GM23338 (cell line): ENCODE data around the gene DTNBP1. TPM values are rescaled to one million over a fixed set of nuclear protein-coding genes. Genes with fewer than 3 reads are reported as not detected.
A peak's percentile ranks its signal among the peaks of the same experiment; 100 is the strongest.

Source experiments
- ATAC-seq: fragments of 200-7000 bp; cut with Tn5 transposase; 3 replicates; pipeline ENCODE4 v1.9.1; 2020
- DNase-seq: peaks from one replicate; pipeline ENCODE4 v3.0.0-alpha.2; 2015; ENCODE audit warnings: low spot score
- H2AFZ ChIP-seq: fragments of 200-600 bp; sonication (generic); 2 replicates; pipeline ENCODE4 v1.8.0; 2016; ENCODE audit warnings: antibody characterized with exemption, mild to moderate bottlenecking, moderate library complexity
- H3F3A ChIP-seq: fragments of 200-600 bp; sonication (generic); replicated peaks from 2 replicates; pipeline ENCODE4 v1.8.0; 2017; ENCODE audit warnings: antibody characterized with exemption, mixed run types, low read depth
- H3K27ac ChIP-seq: fragments of 200-600 bp; sonication (generic); 2 replicates; pipeline ENCODE4 v1.6.1; 2016; ENCODE audit warnings: low read depth
- H3K27me3 ChIP-seq: fragments of 200-600 bp; sonication (generic); 2 replicates; pipeline ENCODE4 v1.8.0; 2016; ENCODE audit warnings: mild to moderate bottlenecking, mixed run types, moderate library complexity; ENCODE audit not compliant: insufficient read depth
- H3K36me3 ChIP-seq: fragments of 200-600 bp; sonication (generic); 2 replicates; pipeline ENCODE4 v1.8.0; 2016; ENCODE audit warnings: mild to moderate bottlenecking; ENCODE audit not compliant: insufficient read depth
- H3K4me1 ChIP-seq: fragments of 200-600 bp; sonication (generic); 2 replicates; pipeline ENCODE4 v1.8.0; 2016; ENCODE audit warnings: mild to moderate bottlenecking, moderate library complexity; ENCODE audit not compliant: insufficient read depth
- H3K4me2 ChIP-seq: fragments of 200-600 bp; sonication (generic); 2 replicates; pipeline ENCODE4 v1.7.1; 2017; ENCODE audit warnings: mixed run types
- H3K4me3 ChIP-seq: fragments of 200-600 bp; sonication (generic); 2 replicates; pipeline ENCODE4 v1.6.1; 2016; ENCODE audit warnings: mixed run types
- H3K79me2 ChIP-seq: fragments of 200-600 bp; sonication (generic); replicated peaks from 2 replicates; pipeline ENCODE4 v1.8.0; 2017; ENCODE audit warnings: mild to moderate bottlenecking; ENCODE audit not compliant: insufficient read depth
- H3K9me2 ChIP-seq: fragments of 200-600 bp; sonication (generic); 2 replicates; pipeline ENCODE4 v1.8.0; 2017; ENCODE audit not compliant: insufficient read depth
- H4K20me1 ChIP-seq: fragments of 200-600 bp; sonication (generic); replicated peaks from 2 replicates; pipeline ENCODE4 v1.8.0; 2017; ENCODE audit warnings: mild to moderate bottlenecking; ENCODE audit not compliant: insufficient read depth
- H3K27ac Mint-ChIP-seq: 2 replicates; pipeline ENCODE4 v1.8.0; 2020; ENCODE audit warnings: inconsistent platforms, mild to moderate bottlenecking, moderate library complexity, mixed read lengths
- H3K27me3 Mint-ChIP-seq: 3 replicates; pipeline ENCODE4 v1.8.0; 2022; ENCODE audit warnings: low read depth, mild to moderate bottlenecking, moderate library complexity, mixed read lengths, inconsistent platforms; ENCODE audit not compliant: insufficient read depth, poor library complexity
- H3K36me3 Mint-ChIP-seq: 3 replicates; pipeline ENCODE4 v1.8.0; 2021; ENCODE audit warnings: low read depth, mild to moderate bottlenecking, inconsistent platforms, moderate library complexity, mixed read lengths
- H3K4me1 Mint-ChIP-seq: 3 replicates; pipeline ENCODE4 v1.8.0; 2020; ENCODE audit warnings: mild to moderate bottlenecking, inconsistent platforms, mixed read lengths
- H3K4me3 Mint-ChIP-seq: 3 replicates; pipeline ENCODE4 v1.8.0; 2021; ENCODE audit warnings: moderate library complexity, mild to moderate bottlenecking, inconsistent platforms, mixed read lengths
- H3K9me3 Mint-ChIP-seq: 3 replicates; pipeline ENCODE4 v1.8.0; 2020; ENCODE audit warnings: moderate library complexity, mild to moderate bottlenecking, inconsistent platforms, mixed read lengths
- CTCF ChIP-seq, 2 experiments: fragments of 200-600 bp in 1 of 2; sonication (generic) in 1 of 2; conservative IDR thresholded peaks; 2 replicates each; pipeline versions ENCODE4 v1.5.1 to v1.6.1; 2016 to 2017; ENCODE audit warnings: antibody characterized with exemption in 2 of 2, low read depth in 2 of 2, mild to moderate bottlenecking in 2 of 2, moderate library complexity in 1 of 2
- ETS1 ChIP-seq: IDR thresholded peaks from 2 replicates; pipeline ENCODE4 v1.6.1; 2016; ENCODE audit warnings: antibody characterized with exemption
- EZH2phosphoT487 ChIP-seq: fragments of 200-600 bp; sonication (generic); IDR thresholded peaks from one replicate; pipeline ENCODE4 v1.8.1; 2018; ENCODE audit warnings: antibody characterized with exemption; ENCODE audit not compliant: unreplicated experiment
- JUNB ChIP-seq: IDR thresholded peaks from one replicate; pipeline ENCODE4 v1.6.1; 2016; ENCODE audit warnings: antibody characterized with exemption; ENCODE audit not compliant: unreplicated experiment
- NANOG ChIP-seq: IDR thresholded peaks from 2 replicates; pipeline ENCODE4 v1.6.1; 2016; ENCODE audit warnings: antibody characterized with exemption, borderline replicate concordance
- POLR2AphosphoS5 ChIP-seq: IDR thresholded peaks from 2 replicates; pipeline ENCODE4 v1.6.1; 2016; ENCODE audit warnings: antibody characterized with exemption, low read depth
- STAT1 ChIP-seq: IDR thresholded peaks from one replicate; pipeline ENCODE4 v1.6.1; 2016; ENCODE audit warnings: antibody characterized with exemption; ENCODE audit not compliant: unreplicated experiment
- ZNF114 ChIP-seq: fragments of 250-450 bp; sonication (Bioruptor Pico); IDR thresholded peaks from 2 replicates; pipeline ENCODE4 v1.5.0; 2020; ENCODE audit warnings: mild to moderate bottlenecking, moderate library complexity
- ZNF331 ChIP-seq: fragments of 250-450 bp; sonication (Bioruptor Pico); IDR thresholded peaks from 2 replicates; pipeline ENCODE4 v1.5.0; 2020; ENCODE audit warnings: low read depth, mild to moderate bottlenecking, moderate library complexity
- ZNF462 ChIP-seq: fragments of 250-450 bp; sonication (Bioruptor Pico); IDR thresholded peaks from 2 replicates; pipeline ENCODE4 v1.5.0; 2020; ENCODE audit warnings: mild to moderate bottlenecking, moderate library complexity
- polyA plus RNA-seq: library from polyadenylated mRNA; unstranded; fragments of >200 nt; fragmentation: Nextera tagmentation; extraction: Ambion mirVana; gene quantifications from 2 replicates; pipeline ENCODE4 v1.2.1, GENCODE V29; 2016
- total RNA-seq: library from RNA; depleted of rRNA; stranded (reverse); fragments of >200 nt; shearing (Covaris generic); gene quantifications from 2 replicates; pipeline ENCODE4 v1.2.3, GENCODE V29; 2014

Gene DTNBP1
- total and polyA plus RNA-seq, 2 experiments from 2014 or later: 12.1 to 20.1 TPM

- Mint-ChIP-seq H3K27me3 (peaks cover 1% of the 10 kb centered on the region), H3K9me3 (peaks cover 3% of the 10 kb centered on the region; the same call in 1 of the 3 replicates), H3K27ac (peak overlapping the region; percentile 19; the same call in 1 of the 2 replicates), H3K36me3 (peaks cover 25% of the 10 kb centered on the region), H3K4me3 (no peak overlapping the region), H3K4me1 (peaks cover 30% of the 10 kb centered on the region)
- no peak for TF ChIP-seq JUNB
- no peak for TF ChIP-seq STAT1
- TF ChIP-seq ETS1: no peak
- no peak for TF ChIP-seq ZNF331 (CRISPR knock-in tag)
- peak; percentile 75 for ATAC-seq
- no peak overlapping the region for H2AFZ ChIP-seq
- no peak overlapping the region for H3K27ac ChIP-seq
- peak overlapping the region; percentile 6; the same call in 1 of the 2 replicates for H3K4me3 ChIP-seq
- H3K79me2 ChIP-seq: no peaks in the 10 kb centered on the region; the same call in 1 of the 2 replicates
- DNase-seq: peak; percentile 8
- peaks cover 22% of the 10 kb centered on the region for H3K4me1 ChIP-seq
- no peaks in the 10 kb centered on the region for H4K20me1 ChIP-seq
- no peaks in the 10 kb centered on the region for H3F3A ChIP-seq
- no peaks in the 10 kb centered on the region for H3K9me2 ChIP-seq
- no peaks in the 10 kb centered on the region for H3K27me3 ChIP-seq
- 0 out of 2 replicates have a peak, but pooled peaks cover 3% of the 10 kb centered on the region for H3K36me3 ChIP-seq
- H3K4me2 ChIP-seq: peak overlapping the region; percentile 63
These were observed 47.0 kb downstream of the DTNBP1 start for GRCh38 chr6:15615802-15616201.

- Mint-ChIP-seq H3K27ac (no peak overlapping the region), H3K4me3 (no peak overlapping the region)
- no peak for ATAC-seq
- TF ChIP-seq ETS1 (no peak), JUNB (no peak), NANOG (no peak), STAT1 (no peak), EZH2phosphoT487 (no peak), ZNF331 (CRISPR knock-in tag) (no peak), POLR2AphosphoS5 (no peak), CTCF (conservative IDR thresholded peaks at IDR 0.05; ENCODE audit: low read depth in 2 of 2) (no peak), ZNF462 (CRISPR knock-in tag) (no peak), ZNF114 (no peak)
These were observed 48.6 kb downstream of the DTNBP1 start for GRCh38 chr6:15614277-15614676.

More at GRCh38 chr6:15614277-15614676, 48.6 kb downstream of the DTNBP1 start:
- no peaks in the 10 kb centered on the region for H4K20me1 ChIP-seq
- 0 out of 2 replicates have a peak, but pooled peaks cover 5% of the 10 kb centered on the region for H3K36me3 ChIP-seq
- H2AFZ ChIP-seq: no peak overlapping the region
- H3K9me2 ChIP-seq: no peaks in the 10 kb centered on the region
- H3K36me3 Mint-ChIP-seq: peaks cover 32% of the 10 kb centered on the region
- H3K27me3 Mint-ChIP-seq: peaks cover 1% of the 10 kb centered on the region
- H3K27me3 ChIP-seq: no peaks in the 10 kb centered on the region
- no peaks in the 10 kb centered on the region; the same call in 1 of the 2 replicates for H3K79me2 ChIP-seq
- H3K4me1 ChIP-seq: peaks cover 22% of the 10 kb centered on the region
- no peak overlapping the region for H3K27ac ChIP-seq
- no peak overlapping the region for H3K4me2 ChIP-seq
- H3K4me3 ChIP-seq: no peak overlapping the region
- no peaks in the 10 kb centered on the region for H3F3A ChIP-seq
- H3K4me1 Mint-ChIP-seq: peaks cover 28% of the 10 kb centered on the region
- DNase-seq: no peak
- H3K9me3 Mint-ChIP-seq: peaks cover 3% of the 10 kb centered on the region; the same call in 1 of the 3 replicates
